Ecto neural progenitor cell (in vitro differentiated cells): Measurements from ENCODE around the gene IQCE.

Experiments
- DNase-seq: peaks from one replicate; pipeline ENCODE4 v3.0.0-alpha.2; 2018; ENCODE audit warnings: low spot score

IQCE gene

GRCh38 chr7:2614631-2615330, 56.0 kb downstream of the IQCE start:
- no peak for DNase-seq

- no peak for DNase-seq
Measured at GRCh38 chr7:2616387-2617324, 57.9 kb downstream of the IQCE start.

GRCh38 chr7:2617325-2617905, 58.6 kb downstream of the IQCE start:
- DNase-seq = no peak

- no peak for DNase-seq
Measured at GRCh38 chr7:2619116-2619515, 60.3 kb downstream of the IQCE start.

- DNase-seq = peak; percentile 79
Measured at GRCh38 chr7:2621061-2621828, 62.5 kb downstream of the IQCE start.

GRCh38 chr7:2621948-2622640, 63.3 kb downstream of the IQCE start:
- DNase-seq = peak; percentile 68

- no peak for DNase-seq
Measured at GRCh38 chr7:2622869-2623697, 64.3 kb downstream of the IQCE start.

- DNase-seq = no peak
Measured at GRCh38 chr7:2623698-2624014, 64.9 kb downstream of the IQCE start.

GRCh38 chr7:2624293-2624886, 65.6 kb downstream of the IQCE start:
- no peak for DNase-seq

- DNase-seq = no peak
Measured at GRCh38 chr7:2626498-2627117, 67.8 kb downstream of the IQCE start.

GRCh38 chr7:2627258-2628129, 68.7 kb downstream of the IQCE start:
- DNase-seq = no peak

GRCh38 chr7:2628130-2628482, 69.3 kb downstream of the IQCE start:
- DNase-seq = no peak

GRCh38 chr7:2628891-2629290, 70.1 kb downstream of the IQCE start:
- no peak for DNase-seq

- DNase-seq = no peak
Measured at GRCh38 chr7:2629746-2630681, 71.2 kb downstream of the IQCE start.

- DNase-seq = peak; percentile 79
Measured at GRCh38 chr7:2631946-2632732, 73.4 kb downstream of the IQCE start, which contains the start of gene TTYH3. Gene TTYH3, plus strand, starts transcription at chr7:2631986. Its CDS starts 170 bp downstream, at chr7:2632156.

- DNase-seq = no peak
Measured at GRCh38 chr7:2632733-2633537, 74.2 kb downstream of the IQCE start.
